HG02870 (cell line): ENCODE measurements around the gene HUS1.
"Not testable (repeated sequence)": the region's sequence is repeated elsewhere in the genome, so short reads cannot be mapped to it uniquely, and the experiment has no call there.

Source experiments
- ATAC-seq: cut with Tn5 transposase; IDR thresholded peaks from one replicate; pipeline ENCODE4 v1.9.1; 2021; ENCODE audit warnings: mild to moderate bottlenecking, moderate library complexity; ENCODE audit not compliant: unreplicated experiment

The HUS1 gene

GRCh38 chr7:47945261-47946015 is 34.0 kb downstream of the HUS1 start:
- ATAC-seq: peak; percentile 52

DNA sequence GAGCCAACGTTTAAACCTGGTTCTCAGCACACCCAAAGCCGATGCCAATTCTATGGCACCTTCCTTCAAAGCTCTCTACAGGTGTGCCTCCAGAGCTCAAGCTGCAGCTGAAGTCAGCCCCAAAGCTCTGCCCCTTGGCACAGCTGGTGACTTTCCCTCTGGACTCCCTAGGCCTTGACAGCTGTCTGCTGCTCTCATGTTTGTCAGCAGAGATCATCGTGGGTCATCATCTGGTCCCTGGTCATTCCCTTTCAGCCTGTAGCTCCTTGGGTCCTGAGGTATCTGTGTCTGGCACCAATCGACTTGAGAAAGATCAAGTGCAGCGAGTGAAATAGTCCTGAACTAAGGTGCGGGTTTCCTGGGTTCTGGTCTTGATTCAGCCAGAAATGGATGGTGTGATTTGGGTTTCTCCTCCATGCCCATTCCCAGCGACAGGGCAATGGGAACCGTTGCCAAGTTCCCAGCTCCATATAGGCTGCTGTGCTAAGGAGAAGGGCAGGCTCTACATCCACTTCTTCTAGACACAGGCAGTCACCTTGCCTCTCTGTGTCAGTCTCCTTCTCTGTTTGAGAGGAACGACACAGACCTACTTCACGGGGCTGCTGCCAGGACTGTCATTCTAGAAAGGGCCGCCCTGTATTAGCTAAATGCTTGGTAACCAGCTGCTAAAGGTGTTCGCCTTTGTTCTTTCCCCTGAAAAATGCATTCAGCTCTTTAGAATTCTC is 34.7 kb downstream of the HUS1 start:
- ATAC-seq: no peak

DNA sequence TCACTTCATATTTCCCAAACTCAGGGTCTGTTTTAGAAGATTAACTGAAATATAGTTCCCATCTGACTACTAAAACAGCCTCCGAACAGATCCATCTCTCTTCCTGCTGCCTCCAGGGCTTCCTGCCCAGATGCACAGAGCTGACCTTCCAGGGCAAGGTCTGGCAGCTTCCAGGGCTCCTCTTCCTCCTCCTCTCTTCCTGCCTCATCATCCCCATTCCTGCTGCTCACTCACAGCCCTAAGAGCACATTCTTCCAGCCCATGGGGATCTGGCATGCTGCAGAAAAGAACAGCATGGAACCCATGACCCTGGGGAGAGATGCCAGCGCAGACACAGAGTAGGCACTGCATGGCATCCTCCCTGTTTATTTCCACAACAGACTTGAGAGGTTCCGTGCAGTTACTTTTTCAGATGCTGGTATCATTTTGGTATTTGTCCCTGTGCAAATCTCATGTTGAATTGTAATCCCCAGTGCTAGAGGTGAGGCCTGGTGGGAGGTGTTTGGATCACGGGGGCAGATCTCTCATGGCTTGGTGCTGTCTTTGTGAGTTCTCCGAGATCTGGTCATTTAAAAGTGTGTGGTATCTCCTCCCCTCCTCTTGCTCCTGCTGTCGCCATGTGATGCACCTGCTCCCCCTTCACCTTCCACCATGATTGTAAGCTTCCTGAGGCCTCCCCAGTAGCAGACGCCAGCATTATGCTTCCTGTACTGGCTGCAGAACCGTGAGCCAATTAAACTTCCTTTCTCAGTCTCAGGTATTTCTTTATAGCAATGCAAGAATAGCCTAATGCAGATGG is 35.5 kb downstream of the HUS1 start:
- no peak for ATAC-seq

DNA sequence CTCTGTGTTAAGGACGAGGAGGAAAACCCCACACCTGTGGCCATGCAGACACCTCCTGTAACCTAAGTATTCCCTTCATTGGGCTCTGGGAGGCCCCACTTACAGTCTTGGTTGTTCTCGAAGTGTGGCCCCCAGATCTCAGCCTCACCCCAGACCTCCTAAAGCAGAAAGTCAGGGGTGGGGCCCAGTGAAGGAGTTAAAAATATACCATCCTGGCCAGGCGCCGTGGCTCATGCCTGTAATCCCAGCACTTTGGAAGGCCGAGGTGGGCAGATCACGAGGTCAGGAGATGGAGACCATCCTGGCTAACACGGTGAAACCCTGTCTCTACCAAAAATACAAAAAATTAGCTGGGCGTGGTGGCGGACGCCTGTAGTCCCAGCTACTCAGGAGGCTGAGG is 36.8 kb downstream of the HUS1 start:
- ATAC-seq: not testable (repeated sequence)

- ATAC-seq: no peak
Measured at GRCh38 chr7:47942132-47942531, 37.3 kb downstream of the HUS1 start.

DNA sequence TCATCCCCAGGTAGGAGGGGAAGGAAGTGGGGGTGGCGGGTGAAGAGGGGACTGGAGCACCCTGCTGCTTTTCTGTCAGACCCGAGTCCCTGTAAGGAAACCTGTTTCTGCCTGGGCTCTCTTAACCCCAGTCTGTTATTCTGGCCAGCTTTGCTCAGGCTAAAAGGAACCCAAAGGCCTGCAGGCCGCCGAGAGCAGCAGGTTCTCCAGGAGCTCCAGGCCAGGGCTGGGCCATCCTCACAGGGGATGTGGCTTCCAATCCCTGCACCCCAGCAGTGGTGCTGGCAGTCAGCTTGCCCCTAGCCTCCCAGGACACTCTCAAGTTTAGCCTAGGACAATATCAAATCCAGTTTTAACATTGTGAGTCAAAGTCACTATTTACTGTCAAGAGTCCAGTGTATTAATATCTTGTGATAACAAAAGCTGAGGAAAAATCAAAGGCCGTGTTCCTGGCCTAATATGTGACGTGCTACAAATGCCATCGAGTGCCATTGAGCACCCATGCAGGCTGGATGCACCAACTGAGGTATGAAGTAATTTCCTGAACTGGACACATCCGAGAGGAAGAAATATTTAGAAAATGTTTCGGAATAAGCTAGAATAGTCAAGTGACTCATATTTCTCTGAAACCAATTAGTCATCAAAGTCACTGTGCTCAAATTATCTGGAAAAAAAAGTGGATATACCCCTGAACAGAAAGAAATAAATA is 38.1 kb downstream of the HUS1 start:
- ATAC-seq: no peak

- no peak for ATAC-seq
Measured at GRCh38 chr7:47940088-47941013, 39.1 kb downstream of the HUS1 start.

DNA sequence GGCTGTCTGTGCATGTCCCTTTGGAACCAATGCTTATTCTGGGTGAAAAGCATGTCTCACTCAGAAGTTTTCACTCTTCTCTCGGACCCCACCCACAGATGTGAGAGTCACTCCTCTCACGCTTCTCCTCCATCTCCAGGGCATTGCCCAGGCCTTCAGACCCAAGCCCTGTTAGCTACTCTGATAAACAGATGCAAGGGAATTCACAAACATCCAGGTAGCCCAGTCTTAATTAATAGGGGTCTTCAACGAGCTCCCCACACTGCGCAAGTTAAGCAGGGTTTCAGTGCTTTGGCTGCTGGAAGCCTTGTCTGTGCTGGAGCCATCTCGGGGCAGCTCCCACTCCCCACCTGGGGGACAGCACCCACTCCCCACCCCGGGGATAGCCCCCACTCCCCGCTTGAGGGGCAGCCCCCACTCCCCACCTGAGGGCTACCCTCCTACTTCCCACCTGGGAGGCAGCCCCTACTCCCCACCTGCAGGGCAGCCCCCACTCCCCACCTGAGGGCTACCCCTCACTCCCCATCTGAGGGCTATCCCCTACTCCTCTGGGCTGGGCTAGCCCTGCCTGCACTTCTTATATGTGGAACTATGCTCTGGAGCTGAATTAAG is 39.9 kb downstream of the HUS1 start:
- ATAC-seq: no peak

DNA sequence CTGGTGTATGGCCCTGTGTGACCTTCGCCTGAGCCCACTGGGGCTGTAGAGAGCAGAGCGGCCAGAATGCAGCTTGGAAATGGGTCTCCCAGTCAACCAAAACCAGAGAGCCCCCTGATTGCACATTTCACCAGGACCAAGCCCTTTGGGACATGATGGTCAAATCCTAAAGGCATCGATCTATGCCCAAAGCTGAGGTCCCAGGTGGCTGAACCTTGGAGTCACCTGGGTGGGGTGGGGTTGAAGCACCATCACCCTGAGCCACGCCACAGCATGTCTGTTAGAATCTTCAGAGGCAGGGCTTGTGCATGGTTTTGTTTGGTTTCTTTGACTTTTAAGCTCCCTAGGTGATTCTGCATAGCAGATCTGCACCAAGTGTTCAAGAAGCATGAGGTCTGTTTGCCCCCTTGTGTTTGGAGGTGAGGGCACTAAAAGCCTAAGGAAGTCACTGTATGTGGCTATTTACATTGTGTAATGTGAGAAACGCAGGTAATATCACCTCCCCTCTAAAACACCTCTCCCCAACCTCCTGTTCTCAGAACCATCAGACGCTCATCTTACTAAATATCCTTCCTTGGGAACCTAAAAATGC is 40.7 kb downstream of the HUS1 start:
- no peak for ATAC-seq

DNA sequence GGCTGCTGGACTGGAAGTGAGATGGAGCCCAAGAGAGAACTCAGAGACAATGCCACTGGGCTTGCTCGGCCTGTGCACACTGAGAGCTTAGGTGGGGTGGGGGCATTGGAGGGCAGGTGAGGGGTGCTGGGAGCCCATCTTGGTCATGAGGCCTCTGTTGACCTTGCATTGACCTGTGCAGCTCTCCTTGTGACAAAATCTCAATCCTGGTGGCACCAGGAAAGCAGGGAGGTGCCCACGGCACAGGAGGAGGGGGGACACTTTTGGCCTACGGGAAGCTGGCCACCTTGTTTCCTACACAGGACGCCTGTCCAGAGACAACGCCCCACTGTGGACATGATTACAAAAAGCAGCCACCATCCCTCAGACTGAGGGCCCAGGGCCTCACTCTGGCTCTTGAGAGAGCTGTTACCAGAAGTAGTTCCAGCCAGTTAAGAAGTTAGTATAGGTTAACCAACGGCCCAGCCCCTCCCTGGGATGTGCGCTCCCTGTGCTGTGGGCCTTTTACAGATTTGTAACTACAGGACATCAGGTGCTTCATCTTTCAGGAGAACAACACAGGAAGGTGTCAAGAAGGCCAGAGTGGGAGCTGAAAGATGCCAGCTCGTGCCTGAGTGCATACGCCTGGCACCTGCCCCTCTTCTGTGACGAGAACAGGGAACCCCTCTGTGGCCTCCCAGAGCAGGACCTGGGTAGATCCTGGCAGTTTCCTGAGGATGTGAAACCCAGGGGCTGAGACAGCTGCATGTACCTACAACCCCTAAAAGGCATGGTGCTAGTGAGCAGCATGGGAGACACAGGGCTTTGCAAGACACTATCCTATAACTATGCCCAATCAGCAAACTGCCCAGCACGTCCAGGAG is 41.5 kb downstream of the HUS1 start:
- ATAC-seq: peak; percentile 44

DNA sequence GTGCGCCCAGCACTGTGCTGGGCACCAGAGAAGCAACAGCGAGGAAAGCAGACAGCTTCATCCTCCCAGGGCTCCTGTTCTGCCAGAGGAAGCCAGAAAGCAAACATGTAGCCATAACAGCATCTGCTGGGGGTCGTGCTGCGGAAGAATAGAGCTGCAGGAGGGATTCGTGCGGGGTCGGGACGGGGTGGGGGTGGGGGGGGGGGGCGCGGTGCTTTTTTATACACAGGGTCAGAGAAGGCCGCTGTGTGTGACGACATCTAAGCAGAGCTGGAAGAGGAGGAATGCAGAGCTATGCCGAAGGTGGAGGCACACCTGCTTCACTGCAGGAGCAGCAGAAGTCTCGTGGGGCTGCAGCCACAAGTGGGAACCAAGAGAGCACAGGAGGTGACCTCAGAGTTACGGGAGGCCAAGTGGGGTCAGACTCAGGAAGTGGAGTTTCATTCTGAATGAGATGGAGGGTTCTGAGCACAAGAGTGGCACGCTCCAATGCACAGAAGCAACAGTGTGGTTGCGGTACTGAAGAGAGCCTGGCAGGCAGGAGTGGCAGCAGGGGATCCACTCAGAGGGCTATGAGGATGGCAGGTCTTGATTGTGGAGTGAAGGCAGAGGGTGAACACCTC is 42.2 kb downstream of the HUS1 start:
- ATAC-seq: peak; percentile 95

DNA sequence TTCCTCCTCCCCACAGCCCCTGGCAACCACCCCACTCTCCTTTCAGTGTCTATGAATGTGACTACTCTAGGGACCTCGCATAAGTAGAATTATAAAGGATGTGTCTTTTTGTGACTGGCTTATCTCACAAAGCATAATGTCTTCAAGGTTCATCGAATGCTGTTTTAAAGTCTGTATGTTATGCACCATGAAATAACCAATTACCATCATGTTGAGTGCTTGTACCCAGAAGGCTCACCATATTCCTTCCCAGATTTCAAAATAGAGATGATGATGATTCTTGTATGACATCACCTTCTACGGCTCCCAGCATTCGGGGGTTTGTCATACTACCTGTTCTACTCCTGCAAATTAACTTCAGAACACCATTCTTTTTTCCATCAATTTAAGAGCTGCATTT is 43.1 kb downstream of the HUS1 start:
- ATAC-seq: no peak

DNA sequence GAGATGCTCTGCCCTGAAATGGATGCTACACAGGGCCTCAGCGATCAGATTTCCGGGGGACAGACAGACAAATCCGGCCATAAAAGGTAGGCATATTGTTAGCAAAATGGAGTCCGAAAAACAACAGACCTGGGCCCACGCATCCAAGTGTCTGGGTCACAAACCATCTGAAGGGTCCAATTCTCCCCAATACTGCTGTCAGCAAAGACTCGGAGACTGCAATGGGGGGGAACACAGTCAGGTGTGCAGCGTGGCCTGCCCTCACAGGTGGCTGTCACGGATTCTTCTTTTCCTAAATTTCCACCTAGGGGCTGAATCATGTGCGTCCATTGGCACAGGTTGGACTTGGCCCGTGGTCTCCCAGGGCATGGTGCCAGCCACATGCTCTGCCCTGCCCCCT is 44.1 kb downstream of the HUS1 start:
- ATAC-seq: no peak

DNA sequence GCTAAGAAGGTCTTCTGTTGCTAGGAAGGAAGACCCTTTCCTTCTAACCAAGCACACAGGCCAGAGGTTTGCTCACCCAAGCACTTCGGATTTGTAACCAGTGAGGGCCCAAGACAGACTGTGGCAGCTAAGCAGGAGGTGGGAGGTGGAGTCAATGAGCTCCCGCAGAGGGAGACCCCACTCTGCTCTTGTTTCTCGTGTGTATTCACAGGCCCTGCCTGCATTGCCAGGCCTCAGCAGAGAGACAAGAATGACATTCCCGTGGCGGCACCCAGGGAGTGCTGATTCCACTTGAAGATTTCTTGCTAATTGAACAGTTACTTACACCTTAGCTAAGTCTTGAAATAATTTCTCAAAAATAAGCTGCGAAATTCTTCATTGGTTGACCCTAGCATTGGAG is 44.6 kb downstream of the HUS1 start:
- ATAC-seq: no peak

GRCh38 chr7:47933215-47933614 is 46.2 kb downstream of the HUS1 start:
- ATAC-seq: no peak

DNA sequence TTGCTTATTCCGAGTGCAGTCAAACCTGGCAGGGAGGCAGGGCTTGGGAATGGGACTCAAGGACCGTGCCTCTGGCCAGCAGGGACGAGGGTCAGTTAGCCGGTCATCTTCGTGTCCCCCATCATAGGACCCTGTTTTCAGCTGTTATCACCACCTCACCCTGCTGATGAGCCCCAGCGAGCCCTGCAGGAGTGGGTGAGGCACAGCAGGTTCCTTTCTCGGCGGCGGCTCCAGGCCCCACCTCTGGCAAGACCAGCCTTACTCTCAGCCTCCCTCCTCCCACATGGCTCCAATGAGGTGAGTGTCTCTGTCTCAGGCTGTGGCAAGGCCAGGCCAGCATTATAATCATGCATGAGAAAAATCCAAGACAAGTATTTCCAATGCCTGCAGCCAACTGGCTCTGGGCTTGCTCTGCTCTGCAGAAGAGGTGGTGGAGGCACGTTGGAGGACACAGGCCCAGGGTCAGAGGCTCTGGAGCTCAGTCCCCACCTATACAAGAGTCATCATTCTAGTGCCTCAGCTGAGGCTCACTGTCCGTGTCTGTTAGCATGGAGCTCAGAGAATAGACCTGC is 46.9 kb downstream of the HUS1 start:
- ATAC-seq: no peak

DNA sequence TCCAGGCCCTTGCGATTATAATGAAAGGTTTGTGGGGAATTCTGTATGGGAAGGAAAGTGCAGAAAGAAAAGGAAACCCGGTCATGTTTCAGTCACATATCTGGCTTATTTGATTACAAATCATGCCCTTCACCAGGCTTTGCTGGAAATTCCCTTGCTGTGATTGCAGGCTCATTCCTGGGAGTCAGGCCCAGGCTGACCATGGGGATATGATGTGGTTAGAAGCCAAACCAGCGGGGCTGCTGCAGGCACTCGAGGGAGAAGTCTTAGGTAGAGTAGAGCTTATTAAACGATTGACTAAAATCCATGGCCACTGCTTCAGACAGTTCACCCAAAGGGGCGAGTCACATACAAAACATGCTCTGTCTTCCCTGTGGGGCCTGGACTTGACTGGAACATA is 47.4 kb downstream of the HUS1 start:
- no peak for ATAC-seq
